NCI-H2081 treated with DMSO at 0.1 percent for 48 hours (cell line): ENCODE measurements around the gene METAP1.
"Not testable (repeated sequence)": the region's sequence is repeated elsewhere in the genome, so short reads cannot be mapped to it uniquely, and the experiment has no call there.

ENCODE experiments used
- DNase-seq: peaks from one replicate; lab custom pipeline; 2025; lab: John Stamatoyannopoulos, UW

The METAP1 gene

DNA sequence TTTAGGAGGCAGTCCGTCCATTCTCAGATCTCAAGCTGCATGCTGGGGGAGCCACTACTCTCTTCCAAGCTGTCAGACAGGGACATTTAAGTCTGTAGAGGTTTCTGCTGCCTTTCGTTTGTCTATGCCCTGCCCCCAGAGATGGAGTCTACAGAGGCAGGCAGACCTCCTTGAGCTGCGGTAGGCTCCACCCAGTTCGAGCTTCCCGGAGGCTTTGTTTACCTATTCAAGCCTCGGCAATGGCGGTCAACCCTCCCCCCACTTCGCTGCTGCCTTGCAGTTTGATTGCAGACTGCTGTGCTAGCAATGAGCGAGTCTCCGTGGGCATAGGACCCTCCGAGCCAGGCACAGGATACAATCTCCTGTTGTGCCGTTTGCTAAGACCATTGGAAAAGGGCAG lies 103.8 kb downstream of the METAP1 start:
- no peak for DNase-seq

DNA sequence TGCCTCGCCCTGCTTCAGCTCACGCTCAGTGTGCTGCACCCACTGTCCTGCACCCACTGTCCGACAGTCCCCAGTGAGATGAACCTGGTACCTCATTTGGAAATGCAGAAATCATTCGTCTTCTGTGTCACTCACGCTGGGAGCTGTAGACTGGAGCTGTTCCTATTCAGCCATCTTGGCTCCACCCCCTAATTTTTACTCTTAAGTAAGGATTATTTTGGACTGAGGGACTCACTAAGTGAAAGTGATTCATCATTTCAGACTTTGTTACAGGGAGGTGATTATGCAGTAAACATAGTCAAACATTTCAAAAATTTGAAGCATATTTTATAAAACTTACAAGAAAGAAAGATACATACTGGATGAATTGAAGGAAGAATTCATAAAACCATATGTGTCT lies 104.3 kb downstream of the METAP1 start:
- DNase-seq: not testable (repeated sequence)

DNA sequence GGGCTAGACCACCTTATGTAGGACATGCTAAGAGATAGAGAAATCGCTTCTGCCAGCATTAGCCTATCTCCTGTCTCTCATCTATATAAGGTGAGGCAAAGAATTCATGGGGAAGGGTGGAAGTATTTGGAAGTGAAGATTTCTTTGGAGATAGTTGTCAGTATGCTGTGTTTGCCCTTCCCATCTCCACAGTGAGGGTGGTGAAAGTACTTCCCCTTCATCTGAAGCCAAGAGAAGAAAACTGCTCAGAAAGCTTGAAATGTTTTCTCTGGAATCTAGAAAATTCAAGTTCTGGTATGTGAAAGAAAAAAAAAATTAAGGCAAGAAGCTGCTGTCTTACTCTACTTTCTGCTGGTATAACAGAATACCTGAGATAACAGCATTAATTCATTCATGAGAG lies 105.4 kb downstream of the METAP1 start:
- DNase-seq: no peak

DNA sequence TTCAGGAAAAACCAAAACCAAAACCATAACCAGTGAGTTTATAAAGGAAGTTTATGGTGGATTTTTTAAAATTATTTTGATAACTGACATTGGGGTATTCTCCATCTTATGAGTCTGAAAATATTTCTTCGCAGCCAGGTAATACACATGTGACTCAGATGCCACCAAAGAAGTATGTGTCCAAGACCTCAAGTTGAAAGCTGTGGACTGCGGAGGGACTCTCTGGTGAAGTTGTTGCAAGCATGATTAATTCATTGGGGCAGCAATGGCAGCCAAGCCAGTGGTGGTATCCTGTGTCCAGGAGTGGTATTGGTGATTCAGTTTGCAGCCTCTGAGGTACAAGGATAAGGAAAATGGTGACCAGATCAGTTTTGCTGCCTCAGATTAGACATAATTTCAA lies 107.1 kb downstream of the METAP1 start:
- no peak for DNase-seq

DNA sequence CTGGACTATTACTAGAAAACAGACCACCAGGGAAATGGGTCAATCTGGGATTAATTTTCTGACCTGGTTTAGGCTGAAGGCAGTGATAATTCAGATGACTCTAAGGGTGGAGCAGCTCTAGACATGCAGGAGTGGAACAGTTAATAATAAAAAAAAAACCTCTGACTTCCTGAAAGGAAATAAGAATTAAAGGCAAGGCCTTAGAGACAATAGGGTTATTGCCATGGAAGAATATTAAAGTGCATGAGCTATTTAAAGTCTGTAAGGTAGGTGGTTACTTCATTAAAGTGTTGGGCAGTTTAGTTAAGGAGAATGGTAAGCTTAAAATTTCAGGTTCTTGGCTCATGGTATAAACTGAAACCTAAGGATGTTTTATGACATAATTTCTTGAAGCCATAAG lies 107.6 kb downstream of the METAP1 start:
- no peak for DNase-seq

DNA sequence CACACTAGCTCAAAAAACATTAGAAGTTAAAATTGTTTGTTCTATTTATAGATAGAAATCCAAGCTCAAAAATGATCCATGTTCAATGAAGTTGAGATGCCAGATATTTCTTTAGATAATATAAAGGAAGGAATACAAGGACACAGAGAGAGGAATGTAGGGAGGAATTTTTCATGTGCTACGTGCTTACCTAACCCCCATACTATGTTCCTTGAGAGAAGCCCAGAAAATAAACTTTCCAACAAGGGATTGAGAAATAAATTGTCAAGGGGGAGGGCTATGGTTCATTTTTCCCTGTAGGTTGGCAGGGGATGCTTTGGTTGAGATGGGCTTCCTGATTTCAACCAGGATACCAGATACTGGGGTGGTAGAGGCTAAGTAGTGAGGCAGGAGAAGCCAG lies 108.6 kb downstream of the METAP1 start:
- no peak for DNase-seq

DNA sequence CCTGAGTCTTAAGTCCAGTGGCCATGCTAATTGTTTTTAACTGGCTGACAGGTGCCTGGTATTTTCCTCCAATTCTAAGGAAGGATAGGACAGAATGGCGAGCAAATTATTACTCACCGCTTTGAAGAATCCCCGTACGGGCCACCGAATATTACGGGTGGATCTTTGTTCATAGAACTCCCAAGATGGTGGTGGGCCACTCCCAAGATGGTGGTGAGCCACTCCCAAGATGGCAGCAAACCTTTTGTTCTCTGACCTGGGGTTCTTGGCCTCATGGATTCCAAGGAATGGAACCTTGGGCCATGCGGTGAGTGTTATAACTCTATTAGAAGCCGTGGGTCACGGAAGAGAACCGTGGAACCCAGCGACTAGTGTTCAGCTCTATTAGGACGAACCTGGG lies 113.8 kb downstream of the METAP1 start:
- not testable (repeated sequence) for DNase-seq
